Measurements from ENCODE around the gene ATXN7L3. TPM values are rescaled to one million over a fixed set of nuclear protein-coding genes. Genes with fewer than 3 reads are reported as not detected.
"Not testable (repeated sequence)": the region's sequence is repeated elsewhere in the genome, so short reads cannot be mapped to it uniquely, and the experiment has no call there.

ATXN7L3 gene
- total and polyA plus RNA-seq, 5 experiments from 2014 or later: 9.3 to 125 (median 14.2) TPM

- ATAC-seq (no peak), DNase-seq (no peak)
- Mint-ChIP-seq H3K4me3 (no peak overlapping the region), H3K27ac (no peak overlapping the region), H3K4me1 (no peaks in the 10 kb centered on the region), H3K27me3 (no peaks in the 10 kb centered on the region), H3K9me3 (no peaks in the 10 kb centered on the region), H3K36me3 (no peaks in the 10 kb centered on the region)
- POLR2A ChIA-PET: no interaction called here
Observed at GRCh38 chr17:44159519-44160210, 40.0 kb downstream of the ATXN7L3 start.

DNA sequence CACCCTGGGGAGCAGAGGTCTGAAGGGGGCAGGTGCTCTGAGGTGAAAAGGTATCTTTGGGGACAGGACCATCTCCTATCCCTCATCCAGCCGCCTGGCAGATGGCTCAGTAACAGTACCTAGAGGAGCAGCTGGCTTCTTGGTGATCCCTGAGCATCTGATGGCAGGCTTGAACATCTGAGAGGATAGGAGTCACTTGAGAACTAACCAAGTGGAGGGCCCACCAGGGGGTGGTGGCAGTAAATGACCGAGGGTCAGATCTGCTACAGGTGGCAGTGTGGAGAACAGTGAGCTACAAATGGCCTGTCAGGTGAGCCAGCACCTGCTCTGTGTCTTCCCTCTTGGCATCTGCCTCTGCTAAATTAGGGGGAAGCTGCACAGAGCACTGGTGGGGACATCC, 44.2 kb downstream of the ATXN7L3 start:
- H3K9me3 Mint-ChIP-seq: no peaks in the 10 kb centered on the region
- no peak overlapping the region for H3K27ac Mint-ChIP-seq
- POLR2A ChIA-PET: interaction anchor here (0.6 kb wide), 1 partner anchor 75 kb away, joined by 3 read pairs; no protein-coding TSS in a partner anchor
- H3K27me3 Mint-ChIP-seq: peaks cover 0 to 2% (median 0%) of the 10 kb centered on the region in 5 donors
- no peaks in the 10 kb centered on the region for H3K36me3 Mint-ChIP-seq
- no peak for DNase-seq
- no peaks in the 10 kb centered on the region for H3K4me1 Mint-ChIP-seq
- ATAC-seq: no peak
- H3K4me3 Mint-ChIP-seq: no peak overlapping the region

DNA sequence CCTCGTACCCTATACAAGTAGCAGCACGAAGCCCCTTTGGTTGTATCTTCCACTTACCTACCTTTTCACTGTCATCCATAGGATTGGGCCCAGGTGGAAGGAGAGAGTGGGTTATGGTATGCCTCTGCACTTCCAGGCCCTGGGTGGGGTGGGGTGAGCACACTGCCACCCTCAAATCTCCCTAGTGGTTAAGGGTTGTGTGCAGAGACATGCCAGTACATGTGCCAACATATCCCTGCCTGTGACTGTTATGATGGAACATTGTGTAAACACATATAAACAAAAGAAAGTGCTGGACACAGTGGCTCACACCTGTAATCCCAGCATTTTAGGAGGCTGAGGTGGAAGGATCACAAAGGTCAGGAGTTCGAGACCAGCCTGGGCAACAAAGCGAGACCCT, 46.8 kb downstream of the ATXN7L3 start:
- POLR2A ChIA-PET: no interaction called here
- ATAC-seq: no peak
- Mint-ChIP-seq H3K9me3 (no peaks in the 10 kb centered on the region), H3K36me3 (no peaks in the 10 kb centered on the region), H3K27ac (peak overlapping the region in 1 of 10 donors; percentile 67), H3K27me3 (peaks cover 0 to 3% (median 0%) of the 10 kb centered on the region in 5 donors), H3K4me1 (peaks cover 0 to 2% (median 0%) of the 10 kb centered on the region in 4 donors), H3K4me3 (no peak overlapping the region)
- DNase-seq: no peak

DNA sequence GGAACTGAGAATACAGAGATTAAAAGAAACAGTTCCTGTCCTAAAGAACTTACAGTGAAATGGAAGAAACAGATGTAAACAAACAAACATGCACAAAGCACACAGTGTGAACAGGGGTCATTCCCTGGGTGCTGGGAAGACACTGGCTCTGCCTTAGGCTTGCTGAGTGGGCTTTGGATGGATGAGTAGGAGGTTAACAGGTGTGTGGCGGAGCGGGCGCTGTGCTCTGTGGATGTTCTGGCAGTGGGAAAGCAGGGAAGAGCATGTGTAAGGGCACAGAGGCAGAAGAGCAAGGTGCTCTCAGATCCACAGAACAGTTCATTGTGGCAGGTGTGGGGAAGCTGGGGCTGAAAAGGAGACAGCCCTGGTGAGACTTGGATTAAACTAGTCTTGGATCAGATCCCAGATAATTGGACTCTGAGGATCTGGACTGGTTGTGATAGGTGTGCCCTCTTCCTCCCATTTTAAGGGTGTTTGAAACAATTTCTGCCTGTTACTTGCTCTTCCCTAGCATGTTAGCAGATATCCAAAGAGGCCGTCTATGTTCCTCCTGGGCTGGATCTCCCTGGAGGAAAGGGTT, 49.8 kb downstream of the ATXN7L3 start:
- DNase-seq: no peak
- Mint-ChIP-seq H3K36me3 (no peaks in the 10 kb centered on the region), H3K4me1 (peaks cover 0 to 2% (median 0%) of the 10 kb centered on the region in 4 donors), H3K27ac (no peak overlapping the region), H3K27me3 (peaks cover 0 to 3% (median 0%) of the 10 kb centered on the region in 5 donors), H3K4me3 (no peak overlapping the region), H3K9me3 (no peaks in the 10 kb centered on the region)
- ATAC-seq: no peak
- POLR2A ChIA-PET: no interaction called here

DNA sequence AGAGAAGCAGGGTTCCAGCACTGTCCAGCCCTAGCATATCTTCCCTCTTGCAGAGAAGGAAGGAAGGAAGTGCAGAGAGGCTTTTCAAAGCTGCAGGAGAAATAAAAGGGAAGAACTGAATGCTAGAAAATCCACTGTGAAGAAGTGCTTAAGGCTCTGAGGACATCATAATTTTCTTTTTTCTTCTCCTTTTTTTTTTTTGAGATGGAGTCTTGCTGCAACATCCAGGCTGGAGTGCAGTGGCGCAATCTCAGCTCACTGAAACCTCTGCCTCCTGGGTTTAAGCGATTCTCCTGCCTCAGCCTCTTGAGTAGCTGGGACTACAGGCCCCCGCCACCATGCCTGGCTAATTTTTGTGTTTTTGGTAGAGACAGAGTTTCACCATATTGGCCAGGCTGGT, 50.6 kb downstream of the ATXN7L3 start:
- not testable (repeated sequence) for ATAC-seq, H3K36me3 Mint-ChIP-seq

DNA sequence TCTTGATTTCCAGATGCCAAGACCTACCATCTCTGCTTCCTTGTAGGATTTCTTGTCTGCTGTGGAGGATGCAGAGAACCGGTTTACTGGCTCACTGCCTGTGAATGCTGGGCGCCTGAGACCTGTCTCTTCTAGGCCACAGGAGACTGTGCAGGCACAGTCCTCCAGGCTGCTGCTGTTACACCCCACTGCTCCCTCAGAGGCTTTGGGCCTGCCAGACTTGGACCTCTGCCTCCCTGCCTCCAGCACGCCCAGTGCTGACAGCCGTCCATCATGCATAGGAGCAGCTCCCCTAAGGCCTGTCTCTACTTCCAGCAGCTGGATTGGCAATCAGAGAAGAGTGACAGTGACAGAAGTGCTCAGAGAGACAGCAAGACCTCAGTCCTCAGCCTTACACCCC, 51.9 kb downstream of the ATXN7L3 start:
- Mint-ChIP-seq H3K4me3 (no peak overlapping the region), H3K27ac (no peak overlapping the region), H3K9me3 (no peaks in the 10 kb centered on the region), H3K36me3 (no peaks in the 10 kb centered on the region), H3K27me3 (peaks cover 0 to 3% (median 0%) of the 10 kb centered on the region in 5 donors), H3K4me1 (peaks cover 0 to 2% (median under 1%) of the 10 kb centered on the region in 4 donors)
- no peak for ATAC-seq
- no peak for DNase-seq
- POLR2A ChIA-PET: interaction anchor here (0.7 kb wide), 1 partner anchor 181 kb away, joined by 3 read pairs; no protein-coding TSS in a partner anchor

More for the DNA sequence above, 50.6 kb downstream of the ATXN7L3 start:
- H3K9me3 Mint-ChIP-seq, H3K27me3 Mint-ChIP-seq, H3K27ac Mint-ChIP-seq, DNase-seq, POLR2A ChIA-PET, H3K4me1 Mint-ChIP-seq, H3K4me3 Mint-ChIP-seq: not testable (repeated sequence)

GRCh38 chr17:44146375-44147346, 53.0 kb downstream of the ATXN7L3 start:
- no peak for ATAC-seq
- H3K4me3 Mint-ChIP-seq: no peak overlapping the region
- no peaks in the 10 kb centered on the region for H3K9me3 Mint-ChIP-seq
- peaks cover 2 to 7% (median 5%) of the 10 kb centered on the region in 4 donors for H3K4me1 Mint-ChIP-seq
- H3K27ac Mint-ChIP-seq: no peak overlapping the region
- H3K36me3 Mint-ChIP-seq: no peaks in the 10 kb centered on the region
- peaks cover 0 to 3% (median 0%) of the 10 kb centered on the region in 5 donors for H3K27me3 Mint-ChIP-seq
- POLR2A ChIA-PET: interaction anchor here (0.5 to 0.7 kb wide), 2 partner anchors 10 to 182 kb away, joined by 3 to 5 read pairs; no protein-coding TSS in a partner anchor
- DNase-seq: no peak

DNA sequence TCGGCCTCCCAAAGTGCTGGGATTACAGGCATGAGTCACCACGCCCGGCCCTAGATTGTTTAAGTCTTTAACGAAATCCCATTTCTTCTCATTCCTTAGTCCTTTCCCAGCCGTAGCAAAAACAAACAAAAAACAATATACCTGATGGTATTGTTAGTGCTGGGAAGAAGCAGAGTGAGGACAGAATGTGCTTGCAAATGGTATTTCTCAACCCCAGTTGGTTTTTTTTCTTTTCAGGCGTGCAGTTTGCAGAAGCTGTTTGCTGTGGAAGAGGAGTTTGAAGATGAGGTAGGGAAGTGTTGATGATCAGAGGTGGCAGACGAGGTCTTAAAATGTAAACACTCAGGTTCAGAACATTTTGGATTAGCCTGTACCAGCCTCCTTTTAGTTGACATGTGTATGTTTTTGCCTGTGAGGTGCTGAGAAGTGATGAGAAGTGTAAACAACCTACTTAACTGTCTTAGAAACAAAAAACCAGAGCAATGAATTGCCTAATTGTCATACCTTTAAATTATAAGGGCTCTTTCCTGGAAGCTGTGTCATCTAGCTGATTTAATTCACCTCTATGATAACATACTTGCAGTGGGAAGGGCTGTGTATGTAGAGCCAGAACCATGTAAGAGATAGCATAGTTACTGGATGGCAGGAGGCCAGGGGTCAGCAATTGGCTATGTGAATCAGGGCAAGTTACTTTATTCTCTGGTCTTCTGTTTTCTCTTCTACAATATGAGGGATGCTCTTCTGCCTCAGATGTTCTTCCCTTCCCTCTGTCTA, 54.5 kb downstream of the ATXN7L3 start:
- no peak overlapping the region for H3K4me3 Mint-ChIP-seq
- POLR2A ChIA-PET: no interaction called here
- H3K9me3 Mint-ChIP-seq: no peaks in the 10 kb centered on the region
- H3K36me3 Mint-ChIP-seq: no peaks in the 10 kb centered on the region
- no peak for ATAC-seq
- DNase-seq: no peak
- peaks cover 6 to 13% (median 9%) of the 10 kb centered on the region in 4 donors for H3K4me1 Mint-ChIP-seq
- H3K27me3 Mint-ChIP-seq: peaks cover 0 to 3% (median 0%) of the 10 kb centered on the region in 5 donors
- H3K27ac Mint-ChIP-seq: no peak overlapping the region

- H3K27me3 Mint-ChIP-seq, POLR2A ChIA-PET: not testable (repeated sequence)
Observed at GRCh38 chr17:44143921-44144320, 55.8 kb downstream of the ATXN7L3 start.

More at GRCh38 chr17:44143921-44144320, 55.8 kb downstream of the ATXN7L3 start:
- not testable (repeated sequence) for H3K36me3 Mint-ChIP-seq, H3K9me3 Mint-ChIP-seq, ATAC-seq, DNase-seq
- H3K4me3 Mint-ChIP-seq: peak overlapping the region in 2 of 10 donors; percentile 18 to 36
- peaks cover 4 to 13% (median 9%) of the 10 kb centered on the region in 4 donors for H3K4me1 Mint-ChIP-seq
- H3K27ac Mint-ChIP-seq: peak overlapping the region in 1 of 10 donors; percentile 44

All from naive thymus-derived CD8-positive, alpha-beta T cell (primary cell).